CD14-positive monocyte (primary cell): ENCODE measurements around the gene RPTOR. TPM values are rescaled to one million over a fixed set of nuclear protein-coding genes. Genes with fewer than 3 reads are reported as not detected.
A peak's percentile ranks its signal among the peaks of the same experiment; 100 is the strongest.

Source experiments
- DNase-seq, 3 donors: peaks; one replicate each; pipeline ENCODE4 v3.0.0-alpha.2; 2011 to 2022
- H2AFZ ChIP-seq: 2 replicates; pipeline ENCODE4 v1.6.0; 2012; ENCODE audit warnings: mild to moderate bottlenecking, low read depth, low read length, inconsistent platforms; ENCODE audit not compliant: insufficient read depth, poor library complexity, severe bottlenecking
- H3K27ac ChIP-seq, 2 donors: 1 replicate in 1 of 2; 2 replicates in 1 of 2; pipeline ENCODE4 v1.5.1; 2012 to 2013; ENCODE audit warnings: low read length in 2 of 2, control low read depth in 1 of 2, inconsistent platforms in 1 of 2, low read depth in 1 of 2, mild to moderate bottlenecking in 1 of 2
- H3K27me3 ChIP-seq, 2 donors: one replicate each; pipeline versions ENCODE4 v1.6.0 to v1.6.1; 2011 to 2013; ENCODE audit warnings: low read length in 2 of 2; ENCODE audit not compliant: control insufficient read depth in 2 of 2, insufficient read depth in 2 of 2
- H3K36me3 ChIP-seq, 2 donors: replicated peaks in 1 of 2; 1 replicate in 1 of 2; 2 replicates in 1 of 2; pipeline versions ENCODE4 v1.5.1 to v1.6.1; 2012 to 2013; ENCODE audit warnings: low read length in 2 of 2, control low read depth in 1 of 2, inconsistent platforms in 1 of 2, mild to moderate bottlenecking in 1 of 2; ENCODE audit not compliant: insufficient read depth in 2 of 2, control insufficient read depth in 1 of 2
- H3K4me1 ChIP-seq, 2 donors: 1 replicate in 1 of 2; 2 replicates in 1 of 2; pipeline versions ENCODE4 v1.5.1 to v1.6.1; 2012 to 2013; ENCODE audit warnings: low read length in 2 of 2, control low read depth in 1 of 2, inconsistent platforms in 1 of 2, mild to moderate bottlenecking in 1 of 2, moderate library complexity in 1 of 2; ENCODE audit not compliant: insufficient read depth in 2 of 2, control insufficient read depth in 1 of 2
- H3K4me2 ChIP-seq: replicated peaks from 2 replicates; pipeline ENCODE3; 2012; ENCODE audit warnings: low read length, moderate library complexity, mild to moderate bottlenecking; ENCODE audit not compliant: poor library complexity, severe bottlenecking; ENCODE audit errors: extremely low read depth
- H3K4me3 ChIP-seq, 3 experiments: fragments of 200-600 bp in 1 of 3; sonication (generic) in 1 of 3; replicated peaks in 1 of 3; 1 replicate in 2 of 3; 2 replicates in 1 of 3; pipeline ENCODE4 v1.5.1; 2011 to 2013; ENCODE audit warnings: low read length in 3 of 3, mild to moderate bottlenecking in 3 of 3, control low read depth in 2 of 3, low read depth in 2 of 3, inconsistent platforms in 1 of 3, moderate library complexity in 1 of 3
- H3K79me2 ChIP-seq: 2 replicates; pipeline ENCODE4 v1.6.0; 2012; ENCODE audit warnings: mild to moderate bottlenecking, control low read depth, inconsistent platforms, low read length, moderate library complexity; ENCODE audit not compliant: insufficient read depth
- H3K9ac ChIP-seq: 2 replicates; pipeline ENCODE4 v1.6.0; 2017; ENCODE audit warnings: low read length, mild to moderate bottlenecking; ENCODE audit not compliant: insufficient read depth, poor library complexity, severe bottlenecking
- H3K9me3 ChIP-seq, 2 donors: replicated peaks in 1 of 2; 1 replicate in 1 of 2; 2 replicates in 1 of 2; pipeline versions ENCODE4 v1.5.1 to v1.6.1; 2012 to 2013; ENCODE audit warnings: low read length in 2 of 2, control low read depth in 1 of 2; ENCODE audit not compliant: control insufficient read depth in 1 of 2, insufficient read depth in 1 of 2
- H4K20me1 ChIP-seq: 2 replicates; pipeline ENCODE4 v1.6.0; 2012; ENCODE audit warnings: mild to moderate bottlenecking, low read length, control low read depth, moderate library complexity; ENCODE audit not compliant: insufficient read depth
- H3K27ac Mint-ChIP-seq, 7 donors: one replicate each; pipeline ENCODE4 v1.8.0; 2020; ENCODE audit warnings: mild to moderate bottlenecking in 7 of 7, mixed read lengths in 7 of 7, moderate library complexity in 6 of 7, inconsistent platforms in 2 of 7
- H3K27me3 Mint-ChIP-seq, 3 donors: one replicate each; pipeline ENCODE4 v1.8.0; 2021 to 2022; ENCODE audit warnings: low read depth in 3 of 3, mild to moderate bottlenecking in 3 of 3, mixed read lengths in 3 of 3, moderate library complexity in 3 of 3, inconsistent platforms in 1 of 3
- H3K36me3 Mint-ChIP-seq, 2 donors: one replicate each; pipeline ENCODE4 v1.8.0; 2020; ENCODE audit warnings: mixed read lengths in 2 of 2, inconsistent platforms in 1 of 2, mild to moderate bottlenecking in 1 of 2
- H3K4me1 Mint-ChIP-seq: one replicate; pipeline ENCODE4 v1.8.0; 2020; ENCODE audit warnings: mild to moderate bottlenecking, mixed read lengths
- H3K4me3 Mint-ChIP-seq, 2 donors: one replicate each; pipeline ENCODE4 v1.8.0; 2020; ENCODE audit warnings: mild to moderate bottlenecking in 2 of 2, mixed read lengths in 2 of 2, moderate library complexity in 1 of 2
- H3K9me3 Mint-ChIP-seq, 7 donors: one replicate each; pipeline ENCODE4 v1.8.0; 2020 to 2022; ENCODE audit warnings: mixed read lengths in 7 of 7, mild to moderate bottlenecking in 6 of 7, moderate library complexity in 6 of 7, inconsistent platforms in 2 of 7
- WGBS: methylation state at CpG from one replicate; pipeline ENCODE4 v1.1.5; 2013; ENCODE audit warnings: missing lambda C conversion rate; ENCODE audit not compliant: insufficient coverage; 5-methylcytosine and 5-hydroxymethylcytosine counted together
- intact Hi-C, 2 donors: fragments of 100-400 bp; cut with micrococcal nuclease; formaldehyde crosslinking; loops; one replicate each; pipeline versions ENCODE4 v1.15.0 to v1.15.1; 2023
- polyA plus RNA-seq, 3 donors: library from polyadenylated mRNA; depleted of rRNA in 1 of 3; unstranded in 2 of 3; stranded (reverse) in 1 of 3; fragments of 300-500 nt in 2 of 3; fragments of >200 nt in 1 of 3; fragmentation: Illumina TruSeq in 2 of 3; gene quantifications; 1 replicate in 2 of 3; 2 replicates in 1 of 3; pipeline ENCODE4 v1.2.3, GENCODE V29; 2012 to 2021
- TF ChIP-seq, protein P1 (sequence below): fragments of 200-600 bp; IDR thresholded peaks from one replicate; pipeline ENCODE4 v1.8.0; 2022; ENCODE audit warnings: antibody characterized with exemption, mild to moderate bottlenecking

Gene RPTOR
- polyA plus RNA-seq, 3 donors, result 1.1 to 8.7 (median 2.6) TPM

DNA sequence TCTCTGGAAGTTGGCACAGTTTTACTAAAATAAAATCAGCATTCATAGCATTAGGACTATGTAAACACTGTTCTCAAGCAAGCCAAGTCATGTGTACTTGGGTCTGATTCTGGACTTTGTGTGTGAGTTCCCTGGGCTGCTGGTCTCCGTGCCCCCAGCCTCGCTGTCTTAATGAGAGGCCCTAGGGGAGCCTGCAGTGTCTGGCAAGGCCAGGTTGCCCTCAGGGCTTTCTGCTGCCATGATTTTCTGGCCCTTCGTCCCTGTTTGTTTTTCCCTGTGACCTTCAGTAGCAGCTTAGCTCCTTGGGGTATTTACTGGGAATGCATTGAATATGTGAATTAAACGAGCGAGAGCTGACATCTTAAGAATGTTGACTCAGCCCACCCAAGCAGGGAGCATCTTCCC is 161.8 kb downstream of the RPTOR start:
- TF ChIP-seq, protein P1, sequence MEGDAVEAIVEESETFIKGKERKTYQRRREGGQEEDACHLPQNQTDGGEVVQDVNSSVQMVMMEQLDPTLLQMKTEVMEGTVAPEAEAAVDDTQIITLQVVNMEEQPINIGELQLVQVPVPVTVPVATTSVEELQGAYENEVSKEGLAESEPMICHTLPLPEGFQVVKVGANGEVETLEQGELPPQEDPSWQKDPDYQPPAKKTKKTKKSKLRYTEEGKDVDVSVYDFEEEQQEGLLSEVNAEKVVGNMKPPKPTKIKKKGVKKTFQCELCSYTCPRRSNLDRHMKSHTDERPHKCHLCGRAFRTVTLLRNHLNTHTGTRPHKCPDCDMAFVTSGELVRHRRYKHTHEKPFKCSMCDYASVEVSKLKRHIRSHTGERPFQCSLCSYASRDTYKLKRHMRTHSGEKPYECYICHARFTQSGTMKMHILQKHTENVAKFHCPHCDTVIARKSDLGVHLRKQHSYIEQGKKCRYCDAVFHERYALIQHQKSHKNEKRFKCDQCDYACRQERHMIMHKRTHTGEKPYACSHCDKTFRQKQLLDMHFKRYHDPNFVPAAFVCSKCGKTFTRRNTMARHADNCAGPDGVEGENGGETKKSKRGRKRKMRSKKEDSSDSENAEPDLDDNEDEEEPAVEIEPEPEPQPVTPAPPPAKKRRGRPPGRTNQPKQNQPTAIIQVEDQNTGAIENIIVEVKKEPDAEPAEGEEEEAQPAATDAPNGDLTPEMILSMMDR, result no peak
- Mint-ChIP-seq H3K4me1 (peaks cover 64% of the 10 kb centered on the region), H3K36me3 (peaks cover 15 to 23% of the 10 kb centered on the region in 2 donors), H3K9me3 (no peaks in the 10 kb centered on the region), H3K27ac (no peak overlapping the region), H3K4me3 (no peak overlapping the region), H3K27me3 (peaks cover 0 to 6% (median 0%) of the 10 kb centered on the region in 3 donors)
- Histone ChIP-seq H2AFZ (no peak overlapping the region), H3K4me3 (no peak overlapping the region), H3K36me3 (no peaks in the 10 kb centered on the region), H3K9me3 (no peaks in the 10 kb centered on the region), H3K4me2 (no peak overlapping the region), H3K27me3 (no peaks in the 10 kb centered on the region), H4K20me1 (peaks cover 47% of the 10 kb centered on the region), H3K4me1 (peaks cover 32 to 51% of the 10 kb centered on the region in 2 donors), H3K9ac (no peak overlapping the region), H3K27ac (no peak overlapping the region), H3K79me2 (peaks cover 6% of the 10 kb centered on the region)
- intact Hi-C loops, result no loop called here
- WGBS, result 97% methylated on average over 3 of the region's 5 CpGs
- DNase-seq, result no peak

DNA sequence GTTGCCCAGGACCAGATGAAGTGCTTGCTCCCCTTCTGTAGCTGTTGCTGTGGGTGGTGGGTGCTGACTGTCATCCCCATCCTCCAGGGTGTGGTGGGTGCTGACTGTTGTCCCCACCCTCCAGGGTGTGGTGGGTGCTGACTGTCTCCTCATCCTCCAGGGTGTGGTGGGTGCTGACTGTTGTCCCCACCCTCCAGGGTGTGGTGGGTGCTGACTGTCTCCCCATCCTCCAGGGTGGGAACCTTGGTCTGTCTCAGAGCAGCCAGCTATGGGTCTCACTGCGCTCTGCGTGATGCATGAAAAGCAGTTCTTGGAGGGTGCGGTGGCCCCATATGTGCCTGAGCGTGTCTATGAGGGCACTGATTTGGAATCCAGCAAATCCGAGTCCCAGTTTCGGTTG is 163.8 kb downstream of the RPTOR start:
- Mint-ChIP-seq H3K27ac (peak overlapping the region in 1 of 7 donors; percentile 38), H3K36me3 (peaks cover 21 to 23% of the 10 kb centered on the region in 2 donors), H3K4me1 (peaks cover 60% of the 10 kb centered on the region), H3K27me3 (peaks cover 0 to 2% (median 0%) of the 10 kb centered on the region in 3 donors), H3K9me3 (no peaks in the 10 kb centered on the region), H3K4me3 (peak overlapping the region; percentile 35 to 39)
- peak overlapping the region in 1 of 2 donors; percentile 31 for H3K27ac ChIP-seq
- WGBS, result 86% methylated on average over 6 of the region's 6 CpGs
- peak overlapping the region; percentile 39 for H3K4me2 ChIP-seq
- intact Hi-C loops, result no loop called here
- peaks cover 32 to 43% of the 10 kb centered on the region in 2 donors for H3K4me1 ChIP-seq
- H2AFZ ChIP-seq, result no peak overlapping the region
- no peaks in the 10 kb centered on the region for H3K27me3 ChIP-seq
- no peak for DNase-seq
- H4K20me1 ChIP-seq, result peaks cover 35% of the 10 kb centered on the region
- H3K36me3 ChIP-seq, result no peaks in the 10 kb centered on the region
- peak overlapping the region; percentile 22 for H3K9ac ChIP-seq
- H3K79me2 ChIP-seq, result peaks cover 6% of the 10 kb centered on the region
- no peak overlapping the region for H3K4me3 ChIP-seq
- TF ChIP-seq, protein P1, result no peak
- H3K9me3 ChIP-seq, result no peaks in the 10 kb centered on the region
